ENCODE results near the gene TBCK. TPM values are rescaled to one million over a fixed set of nuclear protein-coding genes. Genes with fewer than 3 reads are reported as not detected.
"Not testable (repeated sequence)": the region's sequence is repeated elsewhere in the genome, so short reads cannot be mapped to it uniquely, and the experiment has no call there.

The TBCK gene
- total and polyA plus RNA-seq, 2 donors (not counting 1 experiment from before 2014, with no cell fraction given), result 17.5 to 86.1 TPM

- ChIA-PET CTCF (no interaction called here), POLR2A (no interaction called here)
- H3K9me3 Mint-ChIP-seq (ENCODE audit: insufficient read depth), result no peaks in the 10 kb centered on the region
- Histone ChIP-seq H3K9me3 (ENCODE audit: control extremely low read depth in 1 of 3, control insufficient read depth in 2 of 3, insufficient read depth in 1 of 3, low read length in 2 of 3) (peaks cover 0 to 8% (median 0%) of the 10 kb centered on the region in 3 donors), H3K27ac (ENCODE audit: low read length in 2 of 2) (no peak overlapping the region), H3K27me3 (replicated peaks in 1 of 4; ENCODE audit: control extremely low read depth in 1 of 4, control insufficient read depth in 3 of 4, insufficient read depth in 4 of 4, low read length in 3 of 4) (no peaks in the 10 kb centered on the region), H3K4me2 (replicated peaks; ENCODE audit: low read depth, low read length, poor library complexity, severe bottlenecking) (no peak overlapping the region), H4K20me1 (ENCODE audit: control insufficient read depth, insufficient read depth, low read length, poor library complexity, severe bottlenecking) (no peaks in the 10 kb centered on the region), H3K79me2 (ENCODE audit: control insufficient read depth, insufficient read depth, low read length) (peaks cover 38% of the 10 kb centered on the region), H3K4me3 (ENCODE audit: control extremely low read depth in 1 of 5, extremely low read depth in 1 of 5, insufficient read depth in 1 of 5, low read depth in 2 of 5, low read length in 4 of 5) (no peak overlapping the region), H2AFZ (ENCODE audit: insufficient read depth, low read depth, low read length, poor library complexity, severe bottlenecking) (no peak overlapping the region), H3K36me3 (replicated peaks in 1 of 2; ENCODE audit: control extremely low read depth in 1 of 2, control insufficient read depth in 1 of 2, extremely low read depth in 1 of 2, insufficient read depth in 2 of 2, low read length in 1 of 2) (peaks cover 0 to 26% of the 10 kb centered on the region in 2 experiments), H3K9ac (ENCODE audit: low read length) (no peak overlapping the region), H3K4me1 (ENCODE audit: control insufficient read depth in 2 of 2, insufficient read depth in 2 of 2, low read length in 2 of 2) (peaks cover 0 to under 1% of the 10 kb centered on the region in 2 donors)
- TF ChIP-seq EZH2 (IDR thresholded peaks at IDR 0.05; ENCODE audit: borderline replicate concordance, insufficient read depth, low read depth, low read length, poor library complexity, severe bottlenecking), result no peak
- TF ChIP-seq, protein P1, sequence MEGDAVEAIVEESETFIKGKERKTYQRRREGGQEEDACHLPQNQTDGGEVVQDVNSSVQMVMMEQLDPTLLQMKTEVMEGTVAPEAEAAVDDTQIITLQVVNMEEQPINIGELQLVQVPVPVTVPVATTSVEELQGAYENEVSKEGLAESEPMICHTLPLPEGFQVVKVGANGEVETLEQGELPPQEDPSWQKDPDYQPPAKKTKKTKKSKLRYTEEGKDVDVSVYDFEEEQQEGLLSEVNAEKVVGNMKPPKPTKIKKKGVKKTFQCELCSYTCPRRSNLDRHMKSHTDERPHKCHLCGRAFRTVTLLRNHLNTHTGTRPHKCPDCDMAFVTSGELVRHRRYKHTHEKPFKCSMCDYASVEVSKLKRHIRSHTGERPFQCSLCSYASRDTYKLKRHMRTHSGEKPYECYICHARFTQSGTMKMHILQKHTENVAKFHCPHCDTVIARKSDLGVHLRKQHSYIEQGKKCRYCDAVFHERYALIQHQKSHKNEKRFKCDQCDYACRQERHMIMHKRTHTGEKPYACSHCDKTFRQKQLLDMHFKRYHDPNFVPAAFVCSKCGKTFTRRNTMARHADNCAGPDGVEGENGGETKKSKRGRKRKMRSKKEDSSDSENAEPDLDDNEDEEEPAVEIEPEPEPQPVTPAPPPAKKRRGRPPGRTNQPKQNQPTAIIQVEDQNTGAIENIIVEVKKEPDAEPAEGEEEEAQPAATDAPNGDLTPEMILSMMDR (IDR thresholded peaks at IDR 0.05), result no peak
- peaks cover 9% of the 10 kb centered on the region for H3K4me1 Mint-ChIP-seq
- intact Hi-C loops (cut with micrococcal nuclease), result no loop called here
- DNase-seq, result no peak
- no peaks in the 10 kb centered on the region for H3K27me3 Mint-ChIP-seq
- H3K27ac Mint-ChIP-seq, result no peak overlapping the region
- no peak for ATAC-seq (ENCODE audit: low read depth)
- no peak overlapping the region for H3K4me3 Mint-ChIP-seq
Measured at GRCh38 chr4:106323119-106323518, 7.1 kb upstream of the TBCK start.

DNA sequence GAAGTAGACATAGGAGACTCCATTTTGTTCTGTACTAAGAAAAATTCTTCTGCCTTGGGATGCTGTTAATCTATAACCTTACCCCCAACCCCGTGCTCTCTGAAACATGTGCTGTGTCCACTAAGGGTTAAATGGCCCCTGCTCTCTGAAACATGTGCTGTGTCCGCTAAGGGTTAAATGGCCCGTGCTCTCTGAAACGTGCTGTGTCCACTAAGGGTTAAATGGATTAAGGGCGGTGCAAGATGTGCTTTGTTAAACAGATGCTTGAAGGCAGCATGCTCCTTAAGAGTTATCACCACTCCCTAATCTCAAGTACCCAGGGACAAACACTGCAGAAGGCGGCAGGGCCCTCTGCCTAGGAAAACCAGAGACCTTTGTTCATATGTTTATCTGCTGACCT, 5.8 kb upstream of the TBCK start:
- POLR2A ChIA-PET; CTCF ChIA-PET; H3K27me3 Mint-ChIP-seq; H3K9me3 Mint-ChIP-seq (ENCODE audit: insufficient read depth); H3K9me3 ChIP-seq (ENCODE audit: control extremely low read depth in 1 of 3, control insufficient read depth in 2 of 3, insufficient read depth in 1 of 3, low read length in 2 of 3); H3K4me3 ChIP-seq (ENCODE audit: control extremely low read depth in 1 of 5, extremely low read depth in 1 of 5, insufficient read depth in 1 of 5, low read depth in 2 of 5, low read length in 4 of 5); H3K27ac ChIP-seq (ENCODE audit: low read length in 2 of 2); H3K27ac Mint-ChIP-seq; H4K20me1 ChIP-seq (ENCODE audit: control insufficient read depth, insufficient read depth, low read length, poor library complexity, severe bottlenecking); H3K4me3 Mint-ChIP-seq; H3K4me1 Mint-ChIP-seq; H3K9ac ChIP-seq (ENCODE audit: low read length); DNase-seq; H3K4me2 ChIP-seq (replicated peaks; ENCODE audit: low read depth, low read length, poor library complexity, severe bottlenecking); ATAC-seq (ENCODE audit: low read depth); intact Hi-C loops (cut with micrococcal nuclease); H2AFZ ChIP-seq (ENCODE audit: insufficient read depth, low read depth, low read length, poor library complexity, severe bottlenecking); H3K27me3 ChIP-seq (replicated peaks in 1 of 4; ENCODE audit: control extremely low read depth in 1 of 4, control insufficient read depth in 3 of 4, insufficient read depth in 4 of 4, low read length in 3 of 4): not testable (repeated sequence)
- WGBS (ENCODE audit: insufficient coverage), result 100% methylated on average over 1 of the region's 6 CpGs
- peaks cover 0 to 13% of the 10 kb centered on the region in 2 experiments for H3K36me3 ChIP-seq (replicated peaks in 1 of 2; ENCODE audit: control extremely low read depth in 1 of 2, control insufficient read depth in 1 of 2, extremely low read depth in 1 of 2, insufficient read depth in 2 of 2, low read length in 1 of 2)
- H3K79me2 ChIP-seq (ENCODE audit: control insufficient read depth, insufficient read depth, low read length), result peaks cover 51% of the 10 kb centered on the region
- peaks cover 12 to 13% of the 10 kb centered on the region in 2 donors for H3K4me1 ChIP-seq (ENCODE audit: control insufficient read depth in 2 of 2, insufficient read depth in 2 of 2, low read length in 2 of 2)

DNA sequence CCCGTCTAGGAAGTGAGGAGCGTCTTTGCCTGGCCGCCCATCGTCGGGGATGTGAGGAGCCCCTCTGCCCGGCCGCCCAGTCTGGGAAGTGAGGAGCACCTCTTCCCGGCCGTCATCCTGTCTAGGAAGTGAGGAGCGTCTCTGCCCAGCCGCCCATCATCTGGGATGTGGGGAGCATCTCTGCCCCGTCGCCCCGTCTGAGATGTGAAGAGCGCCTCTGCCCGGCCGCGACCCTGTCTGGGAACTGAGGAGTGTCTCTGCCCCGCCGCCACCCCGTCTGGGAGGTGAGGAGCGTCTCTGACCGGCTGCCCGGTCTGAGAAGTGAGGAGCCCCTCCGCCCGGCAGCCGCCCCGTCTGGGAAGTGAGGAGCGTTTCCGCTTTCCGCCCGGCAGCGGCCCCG, 5.2 kb upstream of the TBCK start:
- H3K9ac ChIP-seq (ENCODE audit: low read length); H3K9me3 ChIP-seq (ENCODE audit: control extremely low read depth in 1 of 3, control insufficient read depth in 2 of 3, insufficient read depth in 1 of 3, low read length in 2 of 3); intact Hi-C loops (cut with micrococcal nuclease); H3K27ac Mint-ChIP-seq; H3K4me3 ChIP-seq (ENCODE audit: control extremely low read depth in 1 of 5, extremely low read depth in 1 of 5, insufficient read depth in 1 of 5, low read depth in 2 of 5, low read length in 4 of 5); H3K36me3 ChIP-seq (replicated peaks in 1 of 2; ENCODE audit: control extremely low read depth in 1 of 2, control insufficient read depth in 1 of 2, extremely low read depth in 1 of 2, insufficient read depth in 2 of 2, low read length in 1 of 2); H3K4me1 Mint-ChIP-seq; DNase-seq; H3K4me2 ChIP-seq (replicated peaks; ENCODE audit: low read depth, low read length, poor library complexity, severe bottlenecking); H3K4me3 Mint-ChIP-seq; H3K27ac ChIP-seq (ENCODE audit: low read length in 2 of 2); POLR2A ChIA-PET; H3K9me3 Mint-ChIP-seq (ENCODE audit: insufficient read depth); H3K27me3 ChIP-seq (replicated peaks in 1 of 4; ENCODE audit: control extremely low read depth in 1 of 4, control insufficient read depth in 3 of 4, insufficient read depth in 4 of 4, low read length in 3 of 4); ATAC-seq (ENCODE audit: low read depth); CTCF ChIA-PET; H3K27me3 Mint-ChIP-seq; H2AFZ ChIP-seq (ENCODE audit: insufficient read depth, low read depth, low read length, poor library complexity, severe bottlenecking); H4K20me1 ChIP-seq (ENCODE audit: control insufficient read depth, insufficient read depth, low read length, poor library complexity, severe bottlenecking): not testable (repeated sequence)
- Histone ChIP-seq H3K4me1 (ENCODE audit: control insufficient read depth in 2 of 2, insufficient read depth in 2 of 2, low read length in 2 of 2) (peaks cover 12 to 14% of the 10 kb centered on the region in 2 donors), H3K79me2 (ENCODE audit: control insufficient read depth, insufficient read depth, low read length) (peaks cover 58% of the 10 kb centered on the region)
- whole genome bisulfite sequencing (ENCODE audit: insufficient coverage), result over 99% methylated on average over 27 of the region's 34 CpGs

All from B cell (primary cell).